H9 (cell line): Measurements from ENCODE around the gene SERINC3. TPM values are rescaled to one million over a fixed set of nuclear protein-coding genes. Genes with fewer than 3 reads are reported as not detected.
A peak's percentile ranks its signal among the peaks of the same experiment; 100 is the strongest.

ENCODE experiments used
- DNase-seq: peaks from one replicate; pipeline ENCODE4 v3.0.0-alpha.2; 2017
- H2AFZ ChIP-seq: one replicate; pipeline ENCODE4 v1.6.1; 2013; ENCODE audit warnings: mild to moderate bottlenecking, low read length, control low read depth, moderate library complexity
- H2AK5ac ChIP-seq: 2 replicates; pipeline ENCODE4 v1.6.1; 2013; ENCODE audit warnings: low read length, control low read depth, mixed read lengths; ENCODE audit not compliant: insufficient read length
- H2BK120ac ChIP-seq: one replicate; pipeline ENCODE4 v1.6.1; 2013; ENCODE audit warnings: low read depth, mild to moderate bottlenecking, low read length, control low read depth, inconsistent platforms; ENCODE audit not compliant: poor library complexity, severe bottlenecking
- H2BK12ac ChIP-seq: 2 replicates; pipeline ENCODE4 v1.6.1; 2013; ENCODE audit warnings: low read length, control low read depth, mixed read lengths, low read depth; ENCODE audit not compliant: insufficient read length
- H2BK15ac ChIP-seq: 2 replicates; pipeline ENCODE4 v1.6.1; 2013; ENCODE audit warnings: low read depth, low read length, control low read depth
- H2BK20ac ChIP-seq: one replicate; pipeline ENCODE4 v1.6.1; 2013; ENCODE audit warnings: low read depth, mild to moderate bottlenecking, low read length, control low read depth, inconsistent platforms; ENCODE audit not compliant: poor library complexity, severe bottlenecking
- H2BK5ac ChIP-seq: 2 replicates; pipeline ENCODE4 v1.6.1; 2013; ENCODE audit warnings: low read length, control low read depth, mixed read lengths; ENCODE audit not compliant: insufficient read length
- H3K14ac ChIP-seq: 2 replicates; pipeline ENCODE4 v1.6.1; 2013; ENCODE audit warnings: low read length, control low read depth; ENCODE audit not compliant: insufficient read depth
- H3K18ac ChIP-seq: 2 replicates; pipeline ENCODE4 v1.6.1; 2013; ENCODE audit warnings: low read depth, mild to moderate bottlenecking, mixed read lengths, low read length, control low read depth; ENCODE audit not compliant: insufficient read length
- H3K23ac ChIP-seq: 2 replicates; pipeline ENCODE4 v1.6.1; 2013; ENCODE audit warnings: low read length, control low read depth, mixed read lengths, low read depth; ENCODE audit not compliant: insufficient read length
- H3K23me2 ChIP-seq: 2 replicates; pipeline ENCODE4 v1.6.1; 2013; ENCODE audit warnings: low read depth, mild to moderate bottlenecking, mixed read lengths, low read length, control low read depth; ENCODE audit not compliant: insufficient read length, poor library complexity, severe bottlenecking
- H3K27ac ChIP-seq: 2 replicates; pipeline ENCODE4 v1.5.1; 2013; ENCODE audit warnings: low read length, control low read depth, mixed read lengths, low read depth; ENCODE audit not compliant: insufficient read length
- H3K27me3 ChIP-seq: 2 replicates; pipeline ENCODE4 v1.6.1; 2013; ENCODE audit warnings: low read length, control low read depth, inconsistent platforms; ENCODE audit not compliant: insufficient read depth
- H3K4ac ChIP-seq: 2 replicates; pipeline ENCODE4 v1.6.1; 2013; ENCODE audit warnings: low read depth, mild to moderate bottlenecking, control low read depth, inconsistent platforms, low read length, moderate library complexity
- H3K4me1 ChIP-seq: 2 replicates; pipeline ENCODE4 v1.6.1; 2013; ENCODE audit warnings: low read length, control low read depth, inconsistent platforms; ENCODE audit not compliant: insufficient read depth
- H3K4me2 ChIP-seq: 2 replicates; pipeline ENCODE4 v1.6.1; 2013; ENCODE audit warnings: low read length, control low read depth, mixed read lengths; ENCODE audit not compliant: insufficient read length, insufficient read depth
- H3K56ac ChIP-seq: 2 replicates; pipeline ENCODE4 v1.6.1; 2013; ENCODE audit warnings: low read depth, mild to moderate bottlenecking, mixed read lengths, low read length, control low read depth; ENCODE audit not compliant: insufficient read length
- H3K79me1 ChIP-seq: 2 replicates; pipeline ENCODE4 v1.6.1; 2013; ENCODE audit warnings: low read depth, mild to moderate bottlenecking, moderate library complexity, low read length, control low read depth, inconsistent platforms; ENCODE audit not compliant: insufficient read depth, poor library complexity, severe bottlenecking
- H3K79me2 ChIP-seq: 2 replicates; pipeline ENCODE4 v1.6.1; 2013; ENCODE audit warnings: low read length, control low read depth, inconsistent platforms; ENCODE audit not compliant: insufficient read depth
- H3K9ac ChIP-seq: 2 replicates; pipeline ENCODE4 v1.6.1; 2013; ENCODE audit warnings: low read length, control low read depth, mixed read lengths; ENCODE audit not compliant: insufficient read length; ENCODE audit errors: extremely low read depth
- H3K9me3 ChIP-seq: one replicate; pipeline ENCODE4 v1.6.1; 2013; ENCODE audit warnings: low read depth, low read length, inconsistent platforms; ENCODE audit not compliant: control insufficient read depth
- H3T11ph ChIP-seq: one replicate; pipeline ENCODE4 v1.6.1; 2013; ENCODE audit warnings: mild to moderate bottlenecking, low read length, control low read depth, inconsistent platforms
- H4K20me1 ChIP-seq: one replicate; pipeline ENCODE4 v1.6.1; 2013; ENCODE audit not compliant: control insufficient read depth, insufficient read length, insufficient read depth
- H4K5ac ChIP-seq: 2 replicates; pipeline ENCODE4 v1.6.1; 2013; ENCODE audit warnings: low read depth, mild to moderate bottlenecking, mixed read lengths, low read length, control low read depth; ENCODE audit not compliant: insufficient read length
- H4K8ac ChIP-seq: replicated peaks from 2 replicates; pipeline ENCODE4 v1.6.1; 2013; ENCODE audit warnings: low read length, control low read depth, mixed read lengths, low read depth; ENCODE audit not compliant: insufficient read length
- H4K91ac ChIP-seq: 2 replicates; pipeline ENCODE4 v1.6.1; 2013; ENCODE audit warnings: low read depth, mild to moderate bottlenecking, moderate library complexity, mixed read lengths, low read length, control low read depth; ENCODE audit not compliant: insufficient read length
- H3K27ac Mint-ChIP-seq, 3 experiments: 2 replicates in 2 of 3; 3 replicates in 1 of 3; pipeline ENCODE4 v1.8.0; 2020 to 2021; ENCODE audit warnings: mixed read lengths in 3 of 3, mild to moderate bottlenecking in 1 of 3, moderate library complexity in 1 of 3
- H3K27me3 Mint-ChIP-seq: 2 replicates; pipeline ENCODE4 v1.8.0; 2021; ENCODE audit warnings: low read depth, mild to moderate bottlenecking, moderate library complexity, mixed read lengths
- H3K36me3 Mint-ChIP-seq, 3 experiments: 2 replicates in 2 of 3; 3 replicates in 1 of 3; pipeline ENCODE4 v1.8.0; 2020 to 2021; ENCODE audit warnings: low read depth in 3 of 3, mixed read lengths in 3 of 3; ENCODE audit not compliant: insufficient read depth in 1 of 3
- H3K4me1 Mint-ChIP-seq, 2 experiments: 2 replicates each; pipeline ENCODE4 v1.8.0; 2020; ENCODE audit warnings: mixed read lengths in 2 of 2
- H3K4me3 Mint-ChIP-seq, 2 experiments: 2 replicates in 1 of 2; 3 replicates in 1 of 2; pipeline ENCODE4 v1.8.0; 2020 to 2021; ENCODE audit warnings: mild to moderate bottlenecking in 2 of 2, mixed read lengths in 2 of 2, moderate library complexity in 1 of 2
- H3K9me3 Mint-ChIP-seq, 2 experiments: 2 replicates in 1 of 2; 3 replicates in 1 of 2; pipeline ENCODE4 v1.8.0; 2020; ENCODE audit warnings: mild to moderate bottlenecking in 2 of 2, mixed read lengths in 2 of 2, moderate library complexity in 1 of 2
- WGBS: extraction: QIAGEN DNeasy Blood & Tissue Kit; methylation state at CpG from one replicate; pipeline ENCODE4 v1.1.7; 2013; ENCODE audit warnings: missing lambda C conversion rate, low lambda C conversion rate, mixed read lengths; ENCODE audit not compliant: insufficient read length; ENCODE audit errors: extremely low coverage; 5-methylcytosine and 5-hydroxymethylcytosine counted together
- total RNA-seq: library from RNA; stranded (reverse); gene quantifications from 2 replicates; pipeline ENCODE4 v1.2.1, GENCODE V29; 2021
- TF ChIP-seq, protein P1 (sequence below): fragments of 200-600 bp; sonication (generic); conservative IDR thresholded peaks from 3 replicates; pipeline ENCODE4 v1.8.0; 2021; ENCODE audit warnings: antibody characterized with exemption, mild to moderate bottlenecking

Gene SERINC3
- total RNA-seq, 1 experiment from 2014 or later = 41.5 TPM

DNA sequence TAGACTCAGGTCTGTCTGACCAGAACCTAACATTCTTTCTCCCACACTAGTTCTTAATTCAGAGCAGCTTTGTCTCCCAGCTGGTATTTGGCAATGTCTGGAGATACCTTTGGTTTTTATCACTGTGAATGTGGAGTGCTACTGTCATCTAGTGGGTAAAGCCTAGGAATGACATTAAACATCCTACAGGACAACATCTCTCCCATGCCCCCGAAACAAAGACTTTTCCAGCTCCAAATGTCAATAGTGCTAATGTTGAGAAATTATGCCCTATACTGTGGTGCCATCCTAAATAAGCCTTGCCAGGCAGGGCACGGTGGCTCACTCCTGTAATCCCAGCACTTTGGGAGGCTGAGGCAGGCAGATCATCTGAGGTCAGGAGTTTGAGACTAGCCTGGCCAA is 50.4 kb downstream of the SERINC3 start:
- H3K4me1 ChIP-seq = peaks cover 3% of the 10 kb centered on the region; the same call in 1 of the 2 replicates
- H3K27ac ChIP-seq = no peak overlapping the region
- H3K4ac ChIP-seq = no peak overlapping the region
- H3K18ac ChIP-seq = no peak overlapping the region
- Mint-ChIP-seq H3K9me3 (no peaks in the 10 kb centered on the region), H3K36me3 (no peaks in the 10 kb centered on the region), H3K27me3 (peaks cover 5% of the 10 kb centered on the region), H3K27ac (no peak overlapping the region; a peak in 1 of 7 replicates), H3K4me3 (no peak overlapping the region), H3K4me1 (peaks cover 16 to 21% of the 10 kb centered on the region in 2 experiments)
- no peak overlapping the region for H3K4me2 ChIP-seq
- H3K27me3 ChIP-seq = no peaks in the 10 kb centered on the region
- H3K79me2 ChIP-seq = no peaks in the 10 kb centered on the region
- no peak overlapping the region for H4K91ac ChIP-seq
- H3K23me2 ChIP-seq = no peaks in the 10 kb centered on the region
- no peak for DNase-seq
- no peak overlapping the region for H3K14ac ChIP-seq
- H2BK120ac ChIP-seq = no peak overlapping the region
- H2BK20ac ChIP-seq = no peak overlapping the region
- H4K8ac ChIP-seq = no peak overlapping the region
- no peak overlapping the region for H4K5ac ChIP-seq
- no CpG with 5 or more reads among the region's 2 CpGs for WGBS
- no peak overlapping the region for H2AFZ ChIP-seq
- H3K56ac ChIP-seq = no peak overlapping the region
- H2AK5ac ChIP-seq = no peak overlapping the region
- no peaks in the 10 kb centered on the region for H3K79me1 ChIP-seq
- no peaks in the 10 kb centered on the region for H4K20me1 ChIP-seq
- no peak overlapping the region for H2BK12ac ChIP-seq
- no peak overlapping the region for H3K9ac ChIP-seq
- H3K23ac ChIP-seq = no peak overlapping the region
- no peak overlapping the region for H2BK15ac ChIP-seq
- TF ChIP-seq, protein P1, sequence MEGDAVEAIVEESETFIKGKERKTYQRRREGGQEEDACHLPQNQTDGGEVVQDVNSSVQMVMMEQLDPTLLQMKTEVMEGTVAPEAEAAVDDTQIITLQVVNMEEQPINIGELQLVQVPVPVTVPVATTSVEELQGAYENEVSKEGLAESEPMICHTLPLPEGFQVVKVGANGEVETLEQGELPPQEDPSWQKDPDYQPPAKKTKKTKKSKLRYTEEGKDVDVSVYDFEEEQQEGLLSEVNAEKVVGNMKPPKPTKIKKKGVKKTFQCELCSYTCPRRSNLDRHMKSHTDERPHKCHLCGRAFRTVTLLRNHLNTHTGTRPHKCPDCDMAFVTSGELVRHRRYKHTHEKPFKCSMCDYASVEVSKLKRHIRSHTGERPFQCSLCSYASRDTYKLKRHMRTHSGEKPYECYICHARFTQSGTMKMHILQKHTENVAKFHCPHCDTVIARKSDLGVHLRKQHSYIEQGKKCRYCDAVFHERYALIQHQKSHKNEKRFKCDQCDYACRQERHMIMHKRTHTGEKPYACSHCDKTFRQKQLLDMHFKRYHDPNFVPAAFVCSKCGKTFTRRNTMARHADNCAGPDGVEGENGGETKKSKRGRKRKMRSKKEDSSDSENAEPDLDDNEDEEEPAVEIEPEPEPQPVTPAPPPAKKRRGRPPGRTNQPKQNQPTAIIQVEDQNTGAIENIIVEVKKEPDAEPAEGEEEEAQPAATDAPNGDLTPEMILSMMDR = peak; percentile 55
- H3K9me3 ChIP-seq = no peaks in the 10 kb centered on the region
- no peak overlapping the region for H2BK5ac ChIP-seq
- H3T11ph ChIP-seq = no peak overlapping the region
